Measurements from ENCODE around the gene TSSC4.

DNA sequence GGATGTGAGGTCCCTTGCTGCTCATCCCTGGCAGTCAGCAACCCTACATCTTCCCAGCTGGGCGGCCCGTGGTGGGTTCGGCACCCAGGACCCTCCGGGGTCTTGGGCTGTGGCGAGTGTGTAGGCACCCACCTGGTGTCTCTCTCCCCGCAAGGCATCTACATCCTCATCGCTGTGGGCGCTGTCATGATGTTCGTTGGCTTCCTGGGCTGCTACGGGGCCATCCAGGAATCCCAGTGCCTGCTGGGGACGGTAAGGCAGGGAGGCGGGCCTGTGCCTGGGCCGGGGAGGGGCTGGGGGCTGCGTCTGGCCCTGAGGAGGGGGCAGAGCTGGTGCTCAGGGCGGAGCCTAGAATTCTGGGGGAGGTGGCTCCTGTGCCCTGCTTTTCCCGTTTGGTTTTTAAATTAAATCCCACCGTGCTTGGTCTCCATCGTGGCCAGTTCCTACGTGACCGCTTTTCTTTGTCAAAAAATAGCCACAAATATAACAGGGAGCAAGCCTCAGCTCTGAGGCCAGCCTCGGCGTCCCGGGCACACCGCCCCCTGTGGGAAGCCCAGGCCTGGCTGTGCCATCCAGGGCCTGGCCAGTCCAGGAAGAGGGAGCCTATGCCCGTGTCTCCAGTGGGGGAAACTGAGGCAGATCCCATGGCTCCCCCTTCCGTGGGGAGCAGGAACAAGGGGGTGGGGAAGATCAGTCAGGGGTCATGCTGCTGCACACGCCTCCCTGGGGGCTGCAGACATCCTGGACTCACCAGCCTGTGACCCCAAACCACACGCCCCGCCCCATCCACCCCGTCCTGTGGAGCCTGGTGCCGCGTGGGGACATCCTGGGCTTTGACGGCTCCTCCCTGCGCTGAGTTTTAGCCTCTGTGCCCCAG is 6.4 kb upstream of the TSSC4 start:
- TF ChIP-seq, protein P1, sequence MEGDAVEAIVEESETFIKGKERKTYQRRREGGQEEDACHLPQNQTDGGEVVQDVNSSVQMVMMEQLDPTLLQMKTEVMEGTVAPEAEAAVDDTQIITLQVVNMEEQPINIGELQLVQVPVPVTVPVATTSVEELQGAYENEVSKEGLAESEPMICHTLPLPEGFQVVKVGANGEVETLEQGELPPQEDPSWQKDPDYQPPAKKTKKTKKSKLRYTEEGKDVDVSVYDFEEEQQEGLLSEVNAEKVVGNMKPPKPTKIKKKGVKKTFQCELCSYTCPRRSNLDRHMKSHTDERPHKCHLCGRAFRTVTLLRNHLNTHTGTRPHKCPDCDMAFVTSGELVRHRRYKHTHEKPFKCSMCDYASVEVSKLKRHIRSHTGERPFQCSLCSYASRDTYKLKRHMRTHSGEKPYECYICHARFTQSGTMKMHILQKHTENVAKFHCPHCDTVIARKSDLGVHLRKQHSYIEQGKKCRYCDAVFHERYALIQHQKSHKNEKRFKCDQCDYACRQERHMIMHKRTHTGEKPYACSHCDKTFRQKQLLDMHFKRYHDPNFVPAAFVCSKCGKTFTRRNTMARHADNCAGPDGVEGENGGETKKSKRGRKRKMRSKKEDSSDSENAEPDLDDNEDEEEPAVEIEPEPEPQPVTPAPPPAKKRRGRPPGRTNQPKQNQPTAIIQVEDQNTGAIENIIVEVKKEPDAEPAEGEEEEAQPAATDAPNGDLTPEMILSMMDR (IDR thresholded peaks at IDR 0.05): no peak
- no peak for TF ChIP-seq POLR2A (IDR thresholded peaks at IDR 0.05)

Data from stomach (tissue), 4 donors.